GM12891 (cell line): Measurements from ENCODE around the gene CELF2.

Experiments used
- POLR2A ChIP-seq: IDR thresholded peaks from 2 replicates; pipeline ENCODE4 v1.6.1; 2011; ENCODE audit warnings: low read depth, low read length, control low read depth
- POLR2AphosphoS5 ChIP-seq: IDR thresholded peaks from 2 replicates; pipeline ENCODE4 v1.6.1; 2011; ENCODE audit warnings: low read depth, low read length, control low read depth
- SPI1 ChIP-seq: IDR thresholded peaks from 2 replicates; pipeline ENCODE4 v1.6.1; 2011; ENCODE audit warnings: low read depth, low read length, control low read depth
- TAF1 ChIP-seq: IDR thresholded peaks from 2 replicates; pipeline ENCODE4 v1.6.1; 2011; ENCODE audit warnings: low read depth, low read length, control low read depth

- no peak for TF ChIP-seq POLR2A
- TF ChIP-seq TAF1, result no peak
- TF ChIP-seq POLR2AphosphoS5, result no peak
- TF ChIP-seq SPI1, result no peak
Measured at GRCh38 chr10:11150879-11151415, 133.3 kb downstream of the CELF2 start.
